ENCODE data around the gene SYCP2L. TPM values are rescaled to one million over a fixed set of nuclear protein-coding genes. Genes with fewer than 3 reads are reported as not detected.

Gene SYCP2L
- total and polyA plus RNA-seq, 2 experiments from 2014 or later, result 10.5 to 11.0 TPM

- no peak for TF ChIP-seq ZNF331 (CRISPR knock-in tag; IDR thresholded peaks at IDR 0.05; ENCODE audit: low read depth)
- TF ChIP-seq ETS1 (IDR thresholded peaks at IDR 0.05), result no peak
- TF ChIP-seq, protein P1, sequence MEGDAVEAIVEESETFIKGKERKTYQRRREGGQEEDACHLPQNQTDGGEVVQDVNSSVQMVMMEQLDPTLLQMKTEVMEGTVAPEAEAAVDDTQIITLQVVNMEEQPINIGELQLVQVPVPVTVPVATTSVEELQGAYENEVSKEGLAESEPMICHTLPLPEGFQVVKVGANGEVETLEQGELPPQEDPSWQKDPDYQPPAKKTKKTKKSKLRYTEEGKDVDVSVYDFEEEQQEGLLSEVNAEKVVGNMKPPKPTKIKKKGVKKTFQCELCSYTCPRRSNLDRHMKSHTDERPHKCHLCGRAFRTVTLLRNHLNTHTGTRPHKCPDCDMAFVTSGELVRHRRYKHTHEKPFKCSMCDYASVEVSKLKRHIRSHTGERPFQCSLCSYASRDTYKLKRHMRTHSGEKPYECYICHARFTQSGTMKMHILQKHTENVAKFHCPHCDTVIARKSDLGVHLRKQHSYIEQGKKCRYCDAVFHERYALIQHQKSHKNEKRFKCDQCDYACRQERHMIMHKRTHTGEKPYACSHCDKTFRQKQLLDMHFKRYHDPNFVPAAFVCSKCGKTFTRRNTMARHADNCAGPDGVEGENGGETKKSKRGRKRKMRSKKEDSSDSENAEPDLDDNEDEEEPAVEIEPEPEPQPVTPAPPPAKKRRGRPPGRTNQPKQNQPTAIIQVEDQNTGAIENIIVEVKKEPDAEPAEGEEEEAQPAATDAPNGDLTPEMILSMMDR (conservative IDR thresholded peaks at IDR 0.05; ENCODE audit: low read depth in 2 of 2), result no peak
- TF ChIP-seq ZNF114 (CRISPR knock-in tag; IDR thresholded peaks at IDR 0.05), result no peak
These were observed 5.1 kb downstream of the SYCP2L start (continued) for GRCh38 chr6:10891960-10892359.

GRCh38 chr6:10894958-10895357, 8.1 kb downstream of the SYCP2L start:
- H3K27ac ChIP-seq (ENCODE audit: low read depth), result no peak overlapping the region
- Mint-ChIP-seq H3K9me3 (no peaks in the 10 kb centered on the region), H3K27me3 (ENCODE audit: insufficient read depth, low read depth, poor library complexity) (no peaks in the 10 kb centered on the region), H3K36me3 (ENCODE audit: low read depth) (peaks cover 12% of the 10 kb centered on the region; the same call in 2 of the 3 replicates), H3K27ac (no peak overlapping the region), H3K4me1 (0 out of 3 replicates have a peak, but pooled peaks cover 7% of the 10 kb centered on the region), H3K4me3 (no peak overlapping the region)
- H3K9me2 ChIP-seq (ENCODE audit: insufficient read depth), result no peaks in the 10 kb centered on the region
- no peaks in the 10 kb centered on the region for H3K36me3 ChIP-seq (ENCODE audit: insufficient read depth)
- TF ChIP-seq CREB1 (CRISPR knock-in tag; IDR thresholded peaks at IDR 0.05; ENCODE audit: low read depth), result no peak
- TF ChIP-seq, protein P2, sequence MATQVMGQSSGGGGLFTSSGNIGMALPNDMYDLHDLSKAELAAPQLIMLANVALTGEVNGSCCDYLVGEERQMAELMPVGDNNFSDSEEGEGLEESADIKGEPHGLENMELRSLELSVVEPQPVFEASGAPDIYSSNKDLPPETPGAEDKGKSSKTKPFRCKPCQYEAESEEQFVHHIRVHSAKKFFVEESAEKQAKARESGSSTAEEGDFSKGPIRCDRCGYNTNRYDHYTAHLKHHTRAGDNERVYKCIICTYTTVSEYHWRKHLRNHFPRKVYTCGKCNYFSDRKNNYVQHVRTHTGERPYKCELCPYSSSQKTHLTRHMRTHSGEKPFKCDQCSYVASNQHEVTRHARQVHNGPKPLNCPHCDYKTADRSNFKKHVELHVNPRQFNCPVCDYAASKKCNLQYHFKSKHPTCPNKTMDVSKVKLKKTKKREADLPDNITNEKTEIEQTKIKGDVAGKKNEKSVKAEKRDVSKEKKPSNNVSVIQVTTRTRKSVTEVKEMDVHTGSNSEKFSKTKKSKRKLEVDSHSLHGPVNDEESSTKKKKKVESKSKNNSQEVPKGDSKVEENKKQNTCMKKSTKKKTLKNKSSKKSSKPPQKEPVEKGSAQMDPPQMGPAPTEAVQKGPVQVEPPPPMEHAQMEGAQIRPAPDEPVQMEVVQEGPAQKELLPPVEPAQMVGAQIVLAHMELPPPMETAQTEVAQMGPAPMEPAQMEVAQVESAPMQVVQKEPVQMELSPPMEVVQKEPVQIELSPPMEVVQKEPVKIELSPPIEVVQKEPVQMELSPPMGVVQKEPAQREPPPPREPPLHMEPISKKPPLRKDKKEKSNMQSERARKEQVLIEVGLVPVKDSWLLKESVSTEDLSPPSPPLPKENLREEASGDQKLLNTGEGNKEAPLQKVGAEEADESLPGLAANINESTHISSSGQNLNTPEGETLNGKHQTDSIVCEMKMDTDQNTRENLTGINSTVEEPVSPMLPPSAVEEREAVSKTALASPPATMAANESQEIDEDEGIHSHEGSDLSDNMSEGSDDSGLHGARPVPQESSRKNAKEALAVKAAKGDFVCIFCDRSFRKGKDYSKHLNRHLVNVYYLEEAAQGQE (IDR thresholded peaks at IDR 0.05; ENCODE audit: unreplicated experiment), result no peak
- TF ChIP-seq, protein P1 (conservative IDR thresholded peaks at IDR 0.05; ENCODE audit: low read depth in 2 of 2), result no peak
- TF ChIP-seq ETS1 (IDR thresholded peaks at IDR 0.05), result no peak
- TF ChIP-seq ZNF114 (CRISPR knock-in tag; IDR thresholded peaks at IDR 0.05), result no peak
- ATAC-seq (no peak), DNase-seq (ENCODE audit: low spot score) (no peak)
- no peak overlapping the region for H3K4me3 ChIP-seq
- H3K4me2 ChIP-seq, result no peak overlapping the region
- no peaks in the 10 kb centered on the region for H3K27me3 ChIP-seq (ENCODE audit: insufficient read depth)
- H4K20me1 ChIP-seq (replicated peaks; ENCODE audit: insufficient read depth), result no peaks in the 10 kb centered on the region
- H2AFZ ChIP-seq, result no peak overlapping the region
- no peaks in the 10 kb centered on the region for H3F3A ChIP-seq (replicated peaks; ENCODE audit: low read depth)
- H3K4me1 ChIP-seq (ENCODE audit: insufficient read depth), result peaks cover 3% of the 10 kb centered on the region; the same call in 1 of the 2 replicates
- no peaks in the 10 kb centered on the region for H3K79me2 ChIP-seq (replicated peaks; ENCODE audit: insufficient read depth)
